HG03354 (cell line): ENCODE measurements around the gene RENBP.

Experiments used
- ATAC-seq: cut with Tn5 transposase; IDR thresholded peaks from one replicate; pipeline ENCODE4 v1.9.1; 2021; ENCODE audit warnings: mild to moderate bottlenecking; ENCODE audit not compliant: unreplicated experiment, poor library complexity, severe bottlenecking

The RENBP gene

DNA sequence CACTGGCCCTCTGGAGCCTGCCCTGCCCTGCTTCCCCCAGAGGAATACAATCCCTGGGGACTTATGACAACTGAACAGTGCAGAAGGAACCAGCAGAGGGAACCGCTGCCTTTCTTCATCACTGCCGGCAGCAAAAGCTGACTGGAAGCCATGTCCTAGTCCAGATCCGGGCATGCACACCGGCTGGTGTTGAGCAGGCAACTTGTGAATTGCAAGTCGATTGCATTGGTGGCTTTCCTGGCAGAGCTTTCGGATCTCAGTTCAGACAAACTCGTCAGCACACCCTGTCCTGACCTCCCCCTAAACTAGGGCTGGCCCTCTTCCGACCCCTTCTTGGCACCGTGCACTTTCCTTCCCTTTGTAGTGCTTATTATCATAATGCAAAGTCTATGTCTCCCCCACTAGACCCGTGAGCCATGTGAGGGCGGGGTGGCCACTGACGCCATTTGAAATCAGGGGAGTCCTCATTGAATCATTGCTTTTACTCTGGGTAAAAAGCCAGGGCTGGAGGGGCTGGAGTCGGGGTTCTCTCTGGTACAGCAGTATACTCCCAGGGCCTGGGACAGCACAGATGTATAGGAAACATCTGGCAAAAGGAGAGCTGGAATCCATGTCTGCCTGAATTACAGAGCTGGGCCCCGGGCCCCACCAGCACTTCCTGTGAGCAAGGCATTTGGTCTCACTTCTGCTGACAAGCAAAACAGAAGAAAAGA is 20.1 kb downstream of the RENBP start:
- no peak for ATAC-seq

- no peak for ATAC-seq
These were observed 21.2 kb downstream of the RENBP start for GRCh38 chrX:153922932-153923857.

DNA sequence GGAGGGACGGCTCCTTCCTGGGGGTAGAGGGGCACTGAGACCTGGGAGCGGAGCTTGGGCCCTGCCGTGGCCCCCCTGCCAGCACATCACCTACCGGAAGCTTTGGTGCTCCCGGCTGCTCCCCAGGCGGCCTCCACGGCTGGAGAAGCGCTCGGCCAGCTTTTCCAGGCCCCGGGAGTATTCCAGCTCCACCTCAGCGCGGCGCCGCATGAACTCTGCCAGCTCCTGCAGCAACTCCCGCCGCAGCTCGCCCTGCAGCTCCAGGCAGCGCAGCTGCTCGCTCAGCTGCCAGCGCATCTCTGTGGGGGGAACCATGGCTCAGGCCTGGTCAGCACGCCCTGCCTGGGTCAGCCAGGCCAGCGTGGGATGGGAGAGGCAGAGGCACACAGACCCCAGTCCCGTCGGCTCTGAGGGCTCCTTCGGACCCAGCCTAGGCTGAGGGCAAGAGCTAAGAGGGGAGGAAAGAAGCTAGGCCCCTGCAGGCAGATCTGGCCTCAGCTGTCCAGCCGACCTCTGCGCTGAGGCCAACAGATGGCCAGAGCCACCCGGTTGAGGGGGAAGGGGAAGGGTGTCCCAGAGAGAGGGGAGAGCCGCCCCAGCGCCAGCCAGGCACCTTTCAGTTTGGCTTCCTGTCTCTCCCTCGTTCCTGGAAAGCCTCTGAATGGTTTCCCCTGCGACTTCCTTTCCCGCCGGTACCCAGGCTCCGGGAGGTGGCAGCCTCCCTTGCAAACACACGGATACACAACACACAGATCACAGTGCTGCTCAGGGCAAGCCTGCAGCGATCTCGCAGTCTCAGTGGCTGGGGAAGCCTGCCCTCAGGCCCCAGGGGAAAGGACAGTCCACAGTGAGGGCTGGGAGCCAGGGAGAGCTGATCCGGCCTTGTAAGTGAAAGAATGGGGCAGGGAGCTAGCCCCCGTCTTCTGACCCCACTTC is 22.7 kb downstream of the RENBP start:
- ATAC-seq, result no peak

- no peak for ATAC-seq
These were observed 23.4 kb downstream of the RENBP start for GRCh38 chrX:153921070-153921469.

DNA sequence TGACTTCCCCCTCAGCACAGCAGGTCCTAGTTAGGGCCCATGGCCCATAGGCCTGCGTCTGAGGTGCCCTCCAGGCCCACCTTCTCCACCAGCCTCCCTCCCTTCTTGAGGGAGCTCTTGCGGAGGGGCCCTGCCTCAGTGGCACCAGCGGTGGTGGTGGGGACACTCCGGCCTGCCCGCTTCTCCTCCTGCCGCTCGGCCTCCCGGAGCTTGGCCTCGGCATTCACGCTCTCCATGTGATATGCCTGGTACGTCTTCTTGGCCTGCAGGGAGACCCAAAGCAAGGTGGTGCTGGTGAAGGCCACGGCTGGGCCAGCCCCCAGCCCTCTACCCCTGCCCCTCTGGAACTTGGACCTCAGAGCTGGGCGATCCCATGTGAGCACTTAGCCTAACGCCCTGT is 23.9 kb downstream of the RENBP start:
- ATAC-seq, result no peak

DNA sequence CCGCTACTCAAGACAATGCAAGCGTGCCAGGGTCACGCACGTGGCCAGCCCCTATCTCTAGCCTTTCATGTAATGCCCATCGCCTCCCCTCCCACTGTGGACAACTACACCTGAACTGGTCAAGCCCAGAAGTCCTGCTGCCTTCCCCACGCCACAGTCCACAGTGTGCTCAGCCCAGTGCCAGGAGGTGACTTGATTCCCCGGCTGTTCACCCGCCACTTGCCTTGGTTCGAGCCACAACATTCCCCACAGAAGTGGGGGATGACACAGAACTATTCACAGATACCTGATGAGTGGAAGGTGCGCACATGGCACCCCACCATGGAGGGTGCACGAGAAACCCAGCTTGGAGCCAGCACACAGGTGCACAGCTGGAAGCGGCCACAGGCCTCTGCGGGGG is 25.2 kb downstream of the RENBP start:
- no peak for ATAC-seq

DNA sequence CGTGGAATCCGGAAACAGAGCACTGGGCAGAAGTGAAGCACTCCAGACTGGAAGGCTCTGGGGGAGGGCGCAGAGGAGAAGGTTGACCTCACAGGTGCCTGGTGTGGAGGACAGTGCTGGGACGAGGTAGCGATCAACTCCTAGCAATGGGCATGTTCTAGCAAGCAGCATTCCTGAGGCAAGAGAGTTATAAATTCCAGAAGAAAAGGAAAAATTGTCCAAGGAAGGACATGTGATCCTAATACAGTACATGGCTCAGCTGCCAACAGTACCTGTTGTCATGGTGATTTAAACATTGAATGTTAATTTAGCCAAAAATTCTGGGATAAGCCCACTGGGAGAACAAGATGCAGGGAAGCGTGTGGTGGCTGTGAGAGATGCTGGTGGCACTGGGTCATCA is 26.6 kb downstream of the RENBP start:
- no peak for ATAC-seq

DNA sequence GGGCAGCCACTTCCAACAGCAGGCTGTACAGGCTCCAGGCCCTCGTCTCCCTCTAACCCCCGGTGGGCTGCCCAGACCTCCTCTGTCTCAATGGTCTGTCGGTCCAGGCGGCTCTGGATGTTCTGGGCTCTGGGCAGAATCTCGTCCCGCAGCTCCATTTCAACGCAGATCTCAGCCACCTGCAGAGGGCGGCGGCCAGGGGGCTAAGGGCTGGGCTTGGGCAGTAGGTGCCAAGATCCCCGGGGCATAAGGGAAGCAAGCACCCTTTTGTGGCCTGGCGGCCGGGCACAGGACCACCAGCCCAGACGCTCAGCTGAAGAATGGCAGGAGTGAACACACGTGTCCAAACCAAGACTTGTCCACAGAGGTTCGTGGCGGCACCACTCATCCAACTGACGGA is 30.7 kb downstream of the RENBP start:
- no peak for ATAC-seq

DNA sequence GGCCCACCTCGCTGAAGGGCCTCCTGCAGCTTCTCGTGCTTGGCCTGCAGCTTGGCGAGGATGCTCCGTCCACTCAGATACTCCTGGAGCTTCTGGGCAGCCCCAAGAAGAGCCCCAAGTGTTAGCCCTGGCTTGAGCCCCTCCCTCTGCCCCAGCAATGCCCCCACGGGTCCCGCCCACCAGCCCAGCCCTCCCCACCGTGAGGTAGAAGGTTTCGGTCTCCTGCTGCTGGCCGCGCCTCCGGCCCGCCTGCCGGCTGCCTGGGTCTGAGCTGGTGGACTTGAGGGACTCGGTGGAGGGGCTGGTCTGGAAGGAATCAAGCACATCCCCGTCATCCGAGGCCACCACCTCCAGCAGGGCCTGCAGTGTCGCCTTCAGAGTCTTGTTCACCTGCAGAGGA is 31.2 kb downstream of the RENBP start:
- no peak for ATAC-seq

DNA sequence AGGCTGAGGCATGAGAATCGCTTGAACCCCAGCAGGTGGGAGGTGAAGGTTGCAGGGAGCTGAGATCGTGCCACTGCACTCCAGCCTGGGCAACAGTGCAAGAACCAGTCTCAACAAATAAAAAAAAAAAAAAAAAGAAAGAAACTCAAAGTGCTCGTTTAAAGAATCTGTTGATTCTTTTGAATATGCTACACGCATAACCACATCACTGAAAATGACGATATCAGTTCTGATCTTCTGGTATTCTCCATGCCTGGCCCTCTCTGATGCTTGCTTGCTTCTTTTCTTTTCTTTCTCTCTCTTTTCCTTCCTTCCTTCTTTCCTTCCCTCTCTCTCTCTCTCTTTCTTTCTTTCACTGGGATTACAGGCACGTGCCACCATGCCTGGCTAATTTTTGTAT is 32.6 kb downstream of the RENBP start:
- ATAC-seq, result no peak

GRCh38 chrX:153910446-153910845 is 34.0 kb downstream of the RENBP start:
- no peak for ATAC-seq

DNA sequence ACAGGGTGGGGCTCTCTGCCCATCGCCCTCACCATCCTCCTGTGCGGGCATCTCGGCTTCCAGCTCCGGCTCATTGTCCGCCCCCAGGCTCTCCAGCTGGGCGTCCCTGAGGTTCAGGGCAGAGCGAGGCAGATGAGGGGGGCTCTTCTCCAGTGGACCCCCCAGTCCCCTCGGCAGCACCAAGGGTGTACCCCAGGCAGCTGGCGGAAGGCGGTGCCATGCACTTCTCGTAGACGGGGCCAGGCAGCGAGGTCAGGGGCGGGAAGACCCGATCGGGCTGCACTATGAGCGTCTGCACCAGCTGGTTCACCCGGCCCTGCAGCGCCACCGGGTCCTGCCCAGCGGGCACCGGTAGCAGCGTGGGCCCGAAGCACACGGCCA is 34.5 kb downstream of the RENBP start:
- ATAC-seq, result no peak

- peak; percentile 48 for ATAC-seq
These were observed 35.1 kb downstream of the RENBP start for GRCh38 chrX:153909024-153909979.

- ATAC-seq, result no peak
These were observed 36.1 kb downstream of the RENBP start for GRCh38 chrX:153908219-153908860.

DNA sequence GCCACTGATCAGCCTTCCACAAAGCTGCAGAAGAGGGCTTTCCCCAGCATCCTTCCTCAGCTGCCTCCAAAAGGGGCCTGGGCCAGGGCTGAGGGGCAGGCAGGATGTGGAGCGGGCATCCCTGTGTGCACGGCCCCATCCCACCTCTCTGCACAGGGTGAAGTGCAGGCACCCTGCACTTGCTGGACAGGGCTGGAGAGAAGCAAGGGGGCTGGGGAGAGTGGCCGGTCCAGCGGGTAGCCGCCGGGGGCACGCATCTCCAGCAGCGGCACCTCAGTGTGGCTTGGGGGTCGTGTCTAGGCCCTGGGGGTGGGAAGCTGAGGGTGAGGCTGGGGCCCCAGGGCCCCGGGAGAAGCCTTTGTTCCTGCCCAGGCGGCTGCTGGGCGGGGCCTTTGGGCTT is 37.0 kb downstream of the RENBP start:
- ATAC-seq, result no peak

DNA sequence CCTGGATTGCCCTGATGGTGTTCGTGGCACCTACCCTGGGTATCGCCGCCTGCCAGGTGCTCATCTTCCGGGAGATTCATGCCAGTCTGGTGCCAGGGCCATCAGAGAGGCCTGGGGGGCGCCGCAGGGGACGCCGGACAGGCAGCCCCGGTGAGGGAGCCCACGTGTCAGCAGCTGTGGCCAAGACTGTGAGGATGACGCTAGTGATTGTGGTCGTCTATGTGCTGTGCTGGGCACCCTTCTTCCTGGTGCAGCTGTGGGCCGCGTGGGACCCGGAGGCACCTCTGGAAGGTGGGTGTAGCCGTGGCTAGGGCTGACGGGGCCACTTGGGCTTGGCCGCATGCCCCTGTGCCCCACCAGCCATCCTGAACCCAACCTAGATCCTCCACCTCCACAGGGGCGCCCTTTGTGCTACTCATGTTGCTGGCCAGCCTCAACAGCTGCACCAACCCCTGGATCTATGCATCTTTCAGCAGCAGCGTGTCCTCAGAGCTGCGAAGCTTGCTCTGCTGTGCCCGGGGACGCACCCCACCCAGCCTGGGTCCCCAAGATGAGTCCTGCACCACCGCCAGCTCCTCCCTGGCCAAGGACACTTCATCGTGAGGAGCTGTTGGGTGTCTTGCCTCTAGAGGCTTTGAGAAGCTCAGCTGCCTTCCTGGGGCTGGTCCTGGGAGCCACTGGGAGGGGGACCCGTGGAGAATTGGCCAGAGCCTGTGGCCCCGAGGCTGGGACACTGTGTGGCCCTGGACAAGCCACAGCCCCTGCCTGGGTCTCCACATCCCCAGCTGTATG is 38.1 kb downstream of the RENBP start:
- ATAC-seq, result no peak

- ATAC-seq, result no peak
These were observed 38.9 kb downstream of the RENBP start for GRCh38 chrX:153905481-153906095.
